ENCODE measurements around the gene TSEN2. TPM values are rescaled to one million over a fixed set of nuclear protein-coding genes. Genes with fewer than 3 reads are reported as not detected.

Gene TSEN2
- polyA plus RNA-seq, 1 donor (not counting 4 experiments of a cell fraction or from before 2014, with no cell fraction given), result 23.8 TPM

DNA sequence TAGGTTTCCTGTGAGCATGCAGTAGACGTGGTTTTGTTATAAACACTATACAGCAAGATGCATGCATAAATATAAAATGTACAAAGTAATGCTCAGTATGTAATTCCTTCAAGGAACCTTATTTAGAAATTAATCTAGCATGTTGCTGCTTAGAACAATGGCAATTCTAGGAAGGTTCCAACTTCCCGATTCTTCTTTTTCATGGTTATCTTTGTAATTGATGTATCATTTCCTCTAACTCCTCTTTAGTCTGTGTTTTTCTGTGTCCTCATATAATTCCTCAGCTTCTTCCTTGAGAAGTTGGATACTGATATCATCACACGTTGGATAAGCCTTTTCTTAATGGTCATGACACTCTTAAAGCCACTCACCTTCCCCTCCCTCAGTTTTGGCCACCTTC is 3.5 kb downstream of the TSEN2 start:
- dilution Hi-C loops (cut with MboI; ENCODE audit: extremely low pct_ligation_motif_present, low sequenced_read_pairs), result no loop called here
- TF ChIP-seq, protein P1, sequence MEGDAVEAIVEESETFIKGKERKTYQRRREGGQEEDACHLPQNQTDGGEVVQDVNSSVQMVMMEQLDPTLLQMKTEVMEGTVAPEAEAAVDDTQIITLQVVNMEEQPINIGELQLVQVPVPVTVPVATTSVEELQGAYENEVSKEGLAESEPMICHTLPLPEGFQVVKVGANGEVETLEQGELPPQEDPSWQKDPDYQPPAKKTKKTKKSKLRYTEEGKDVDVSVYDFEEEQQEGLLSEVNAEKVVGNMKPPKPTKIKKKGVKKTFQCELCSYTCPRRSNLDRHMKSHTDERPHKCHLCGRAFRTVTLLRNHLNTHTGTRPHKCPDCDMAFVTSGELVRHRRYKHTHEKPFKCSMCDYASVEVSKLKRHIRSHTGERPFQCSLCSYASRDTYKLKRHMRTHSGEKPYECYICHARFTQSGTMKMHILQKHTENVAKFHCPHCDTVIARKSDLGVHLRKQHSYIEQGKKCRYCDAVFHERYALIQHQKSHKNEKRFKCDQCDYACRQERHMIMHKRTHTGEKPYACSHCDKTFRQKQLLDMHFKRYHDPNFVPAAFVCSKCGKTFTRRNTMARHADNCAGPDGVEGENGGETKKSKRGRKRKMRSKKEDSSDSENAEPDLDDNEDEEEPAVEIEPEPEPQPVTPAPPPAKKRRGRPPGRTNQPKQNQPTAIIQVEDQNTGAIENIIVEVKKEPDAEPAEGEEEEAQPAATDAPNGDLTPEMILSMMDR (optimal IDR thresholded peaks at IDR 0.05 in 1 of 3, IDR thresholded peaks at IDR 0.05 in 1 of 3, conservative IDR thresholded peaks at IDR 0.05 in 1 of 3; ENCODE audit: extremely low read depth in 1 of 3, insufficient read depth in 2 of 3, low read length in 3 of 3), result no peak
- no peak for TF ChIP-seq EZH2 (IDR thresholded peaks at IDR 0.05; ENCODE audit: low read length)
- no peak overlapping the region for H3K9ac ChIP-seq (ENCODE audit: control insufficient read depth, extremely low read depth, insufficient read depth, low read length)
- peaks cover 14% of the 10 kb centered on the region for H3K4me1 ChIP-seq (ENCODE audit: control insufficient read depth, extremely low read depth, insufficient read depth, low read length)
- no peak overlapping the region for H3K4me2 ChIP-seq (ENCODE audit: control insufficient read depth, extremely low read depth, insufficient read depth, low read depth, low read length)
- H3K9me3 ChIP-seq (ENCODE audit: control insufficient read depth, low read depth, low read length), result no peaks in the 10 kb centered on the region
- peaks cover 9% of the 10 kb centered on the region in 2 experiments for H3K36me3 ChIP-seq (ENCODE audit: control insufficient read depth in 2 of 2, extremely low read depth in 1 of 2, insufficient read depth in 2 of 2, low read length in 2 of 2)
- no peaks in the 10 kb centered on the region for H4K20me1 ChIP-seq (ENCODE audit: control insufficient read depth, extremely low read depth, insufficient read depth, low read length)
- no peaks in the 10 kb centered on the region for H3K27me3 ChIP-seq (ENCODE audit: control insufficient read depth, extremely low read depth, insufficient read depth, low read length)
- H3K4me3 ChIP-seq (ENCODE audit: control insufficient read depth in 2 of 3, extremely low read depth in 1 of 3, insufficient read depth in 2 of 3, low read depth in 1 of 3, low read length in 3 of 3), result no peak overlapping the region
- DNase-seq (ENCODE audit: low read depth, low spot score) (no peak), FAIRE-seq (no peak)
- peaks cover 3% of the 10 kb centered on the region for H3K9me1 ChIP-seq (ENCODE audit: control insufficient read depth, extremely low read depth, insufficient read depth, low read length)
- H3K27ac ChIP-seq (ENCODE audit: control insufficient read depth, insufficient read depth, low read length), result no peak overlapping the region
- H2AFZ ChIP-seq (ENCODE audit: control insufficient read depth, low read length), result no peak overlapping the region
- peaks cover 35% of the 10 kb centered on the region for H3K79me2 ChIP-seq (ENCODE audit: control insufficient read depth, insufficient read depth, low read length)

DNA sequence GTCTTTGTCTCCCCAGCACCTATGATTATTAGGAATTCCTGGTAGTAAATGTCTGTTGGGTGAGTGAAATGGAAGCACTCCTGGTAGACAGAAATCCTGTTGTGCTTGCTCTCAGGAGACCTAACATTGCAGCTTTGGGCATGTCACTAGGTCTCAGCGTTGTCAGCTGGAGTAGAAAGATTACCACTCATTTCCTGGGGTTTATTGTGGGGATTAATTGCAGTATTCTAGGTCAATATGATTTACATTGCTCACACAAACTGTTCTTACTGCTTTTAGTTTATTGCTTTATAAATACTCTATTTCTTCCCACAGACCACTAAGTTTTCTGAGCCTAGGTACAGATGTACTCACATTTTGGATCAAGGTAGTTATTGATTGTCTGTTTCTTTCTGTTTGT is 5.1 kb downstream of the TSEN2 start:
- Histone ChIP-seq H3K9me1 (ENCODE audit: control insufficient read depth, extremely low read depth, insufficient read depth, low read length) (peaks cover 3% of the 10 kb centered on the region), H3K4me3 (ENCODE audit: control insufficient read depth in 2 of 3, extremely low read depth in 1 of 3, insufficient read depth in 2 of 3, low read depth in 1 of 3, low read length in 3 of 3) (no peak overlapping the region), H3K27ac (ENCODE audit: control insufficient read depth, insufficient read depth, low read length) (no peak overlapping the region), H3K79me2 (ENCODE audit: control insufficient read depth, insufficient read depth, low read length) (peaks cover 35% of the 10 kb centered on the region), H3K9ac (ENCODE audit: control insufficient read depth, extremely low read depth, insufficient read depth, low read length) (no peak overlapping the region), H3K36me3 (ENCODE audit: control insufficient read depth in 2 of 2, extremely low read depth in 1 of 2, insufficient read depth in 2 of 2, low read length in 2 of 2) (peaks cover 9 to 11% of the 10 kb centered on the region in 2 experiments), H3K27me3 (ENCODE audit: control insufficient read depth, extremely low read depth, insufficient read depth, low read length) (no peaks in the 10 kb centered on the region), H4K20me1 (ENCODE audit: control insufficient read depth, extremely low read depth, insufficient read depth, low read length) (no peaks in the 10 kb centered on the region), H3K4me1 (ENCODE audit: control insufficient read depth, extremely low read depth, insufficient read depth, low read length) (peaks cover 5% of the 10 kb centered on the region), H3K4me2 (ENCODE audit: control insufficient read depth, extremely low read depth, insufficient read depth, low read depth, low read length) (no peak overlapping the region), H2AFZ (ENCODE audit: control insufficient read depth, low read length) (no peak overlapping the region), H3K9me3 (ENCODE audit: control insufficient read depth, low read depth, low read length) (no peaks in the 10 kb centered on the region)
- no peak for FAIRE-seq
- no peak for TF ChIP-seq EZH2 (IDR thresholded peaks at IDR 0.05; ENCODE audit: low read length)
- TF ChIP-seq, protein P1 (optimal IDR thresholded peaks at IDR 0.05 in 1 of 3, IDR thresholded peaks at IDR 0.05 in 1 of 3, conservative IDR thresholded peaks at IDR 0.05 in 1 of 3; ENCODE audit: extremely low read depth in 1 of 3, insufficient read depth in 2 of 3, low read length in 3 of 3), result no peak
- dilution Hi-C loops (cut with MboI; ENCODE audit: extremely low pct_ligation_motif_present, low sequenced_read_pairs), result no loop called here
- DNase-seq (ENCODE audit: low read depth, low spot score), result no peak

Data from keratinocyte (primary cell).